CD1c-positive myeloid dendritic cell (primary cell): ENCODE data around the gene IL13RA1.
A peak's percentile ranks its signal among the peaks of the same experiment; 100 is the strongest.
"Not testable (repeated sequence)": the region's sequence is repeated elsewhere in the genome, so short reads cannot be mapped to it uniquely, and the experiment has no call there.

Source experiments
- DNase-seq: peaks from one replicate; pipeline ENCODE4 v3.0.0-alpha.2; 2016; ENCODE audit errors: extremely low spot score

The IL13RA1 gene

GRCh38 chrX:118726887-118727685 is at the start of gene IL13RA1:
Gene IL13RA1 (plus strand): TSS chrX:118727606. CDS start chrX:118727639, 33 bp downstream.
- peak; percentile 64 for DNase-seq

GRCh38 chrX:118679290-118679689 is 48.1 kb upstream of the IL13RA1 start:
- no peak for DNase-seq

GRCh38 chrX:118682258-118683014 is 45.0 kb upstream of the IL13RA1 start:
- DNase-seq, result no peak

GRCh38 chrX:118685393-118685792 is 42.0 kb upstream of the IL13RA1 start:
- DNase-seq, result no peak

- DNase-seq, result no peak
These were observed 38.5 kb upstream of the IL13RA1 start for GRCh38 chrX:118688935-118689334.

- no peak for DNase-seq
These were observed 33.6 kb upstream of the IL13RA1 start for GRCh38 chrX:118693843-118694242.

GRCh38 chrX:118694638-118695037 is 32.8 kb upstream of the IL13RA1 start:
- DNase-seq, result peak; percentile 53

GRCh38 chrX:118698516-118699170 is 28.8 kb upstream of the IL13RA1 start:
- peak; percentile 71 for DNase-seq

- no peak for DNase-seq
These were observed 24.7 kb upstream of the IL13RA1 start for GRCh38 chrX:118702741-118703140.

GRCh38 chrX:118706681-118707080 is 20.7 kb upstream of the IL13RA1 start:
- peak; percentile 63 for DNase-seq

GRCh38 chrX:118714521-118714920 is 12.9 kb upstream of the IL13RA1 start:
- DNase-seq, result peak; percentile 42

GRCh38 chrX:118715917-118716316 is 11.5 kb upstream of the IL13RA1 start:
- not testable (repeated sequence) for DNase-seq

- not testable (repeated sequence) for DNase-seq
These were observed 10.6 kb upstream of the IL13RA1 start for GRCh38 chrX:118716833-118717232.

GRCh38 chrX:118717678-118718391 is 9.6 kb upstream of the IL13RA1 start:
- peak; percentile 81 for DNase-seq

- peak; percentile 74 for DNase-seq
These were observed 8.7 kb upstream of the IL13RA1 start for GRCh38 chrX:118718737-118719136.

GRCh38 chrX:118720058-118720707 is 7.2 kb upstream of the IL13RA1 start:
- DNase-seq, result no peak

GRCh38 chrX:118723376-118723775 is 4.0 kb upstream of the IL13RA1 start:
- no peak for DNase-seq

GRCh38 chrX:118724365-118724764 is 3.0 kb upstream of the IL13RA1 start:
- peak; percentile 49 for DNase-seq

GRCh38 chrX:118724775-118725174 is 2.6 kb upstream of the IL13RA1 start:
- no peak for DNase-seq

- peak; percentile 56 for DNase-seq
These were observed 1.0 kb upstream of the IL13RA1 start for GRCh38 chrX:118726396-118726795.

GRCh38 chrX:118727686-118728339 is 407 bp downstream of the IL13RA1 start:
- DNase-seq, result no peak
